SK-N-SH (cell line): ENCODE data around the gene PTMS. TPM values are rescaled to one million over a fixed set of nuclear protein-coding genes. Genes with fewer than 3 reads are reported as not detected.

Experiments
- CTCF ChIA-PET: fragments of 300-600, 350-600 bp; formaldehyde crosslinking; extraction: SDS; loops from one replicate; lab custom pipeline; 2021; lab: Yijun Ruan, JAX
- POLR2A ChIA-PET: fragments of 350-600 bp; sonication (Branson Sonifier 250); formaldehyde crosslinking; extraction: SDS; loops from one replicate; lab custom pipeline; 2020; ENCODE audit warnings: antibody characterized with exemption, inconsistent platforms; lab: Yijun Ruan, JAX
- DNase-seq: peaks from one replicate; pipeline ENCODE4 v3.0.0; 2012
- H2AFZ ChIP-seq: fragments of 200-600 bp; sonication (generic); 2 replicates; pipeline ENCODE4 v1.8.1; 2016; ENCODE audit warnings: antibody characterized with exemption, mild to moderate bottlenecking, low read depth
- H3F3A ChIP-seq: fragments of 200-600 bp; sonication (generic); replicated peaks from 2 replicates; pipeline ENCODE3; 2016; ENCODE audit warnings: antibody characterized with exemption, mild to moderate bottlenecking; ENCODE audit not compliant: insufficient read depth
- H3K27ac ChIP-seq, 2 experiments: fragments of 200-500 bp in 1 of 2; fragments of 200-600 bp in 1 of 2; sonication (Bioruptor generic) in 1 of 2; sonication (generic), shearing (Covaris generic) in 1 of 2; 2 replicates each; pipeline versions ENCODE4 v1.5.1 to v1.6.1; 2014 to 2016; ENCODE audit warnings: low read depth in 2 of 2, inconsistent platforms in 1 of 2, low read length in 1 of 2, mild to moderate bottlenecking in 1 of 2, mixed read lengths in 1 of 2
- H3K27me3 ChIP-seq: fragments of 200-600 bp; sonication (generic), shearing (Covaris generic); 2 replicates; pipeline ENCODE4 v1.6.1; 2016; ENCODE audit warnings: mixed run types; ENCODE audit not compliant: insufficient read depth
- H3K36me3 ChIP-seq, 2 experiments: fragments of 200-500 bp in 1 of 2; fragments of 200-600 bp in 1 of 2; sonication (Bioruptor generic) in 1 of 2; sonication (generic) in 1 of 2; replicated peaks in 1 of 2; 2 replicates each; pipeline versions ENCODE3 to v1.5.1; 2014 to 2016; ENCODE audit warnings: low read length in 1 of 2, mild to moderate bottlenecking in 1 of 2; ENCODE audit not compliant: insufficient read depth in 2 of 2, control insufficient read depth in 1 of 2
- H3K4me1 ChIP-seq, 2 experiments: fragments of 200-500 bp in 1 of 2; fragments of 200-600 bp in 1 of 2; sonication (Bioruptor generic) in 1 of 2; sonication (generic), shearing (Covaris generic) in 1 of 2; 2 replicates each; pipeline versions ENCODE4 v1.5.1 to v1.6.1; 2014 to 2016; ENCODE audit warnings: low read depth in 1 of 2, low read length in 1 of 2, mixed run types in 1 of 2; ENCODE audit not compliant: insufficient read depth in 2 of 2, control insufficient read depth in 1 of 2
- H3K4me2 ChIP-seq: fragments of 200-600 bp; sonication (generic), shearing (Covaris generic); 2 replicates; pipeline ENCODE4 v1.6.1; 2017; ENCODE audit warnings: mixed run types
- H3K4me3 ChIP-seq, 2 experiments: fragments of 200-500 bp in 1 of 2; fragments of 200-600 bp in 1 of 2; sonication (Bioruptor generic) in 1 of 2; sonication (generic), shearing (Covaris generic) in 1 of 2; 2 replicates each; pipeline versions ENCODE4 v1.5.1 to v1.8.1; 2014 to 2016; ENCODE audit warnings: low read depth in 2 of 2, inconsistent platforms in 1 of 2, low read length in 1 of 2, mild to moderate bottlenecking in 1 of 2, mixed read lengths in 1 of 2, moderate library complexity in 1 of 2
- H3K79me2 ChIP-seq: fragments of 200-600 bp; sonication (generic); 2 replicates; pipeline ENCODE4 v1.8.1; 2017; ENCODE audit warnings: mild to moderate bottlenecking; ENCODE audit not compliant: insufficient read depth
- H3K9ac ChIP-seq: fragments of 200-600 bp; sonication (generic); 2 replicates; pipeline ENCODE4 v1.6.1; 2017; ENCODE audit warnings: mixed run types
- H3K9me2 ChIP-seq: fragments of 200-600 bp; sonication (generic); 2 replicates; pipeline ENCODE4 v1.6.1; 2017; ENCODE audit warnings: mixed run types
- H3K9me3 ChIP-seq: fragments of 200-600 bp; sonication (generic); 2 replicates; pipeline ENCODE4 v1.6.1; 2017; ENCODE audit warnings: mixed run types, mild to moderate bottlenecking, moderate library complexity
- H4K20me1 ChIP-seq: fragments of 200-600 bp; sonication (generic); 2 replicates; pipeline ENCODE4 v1.6.1; 2017; ENCODE audit warnings: mild to moderate bottlenecking, mixed run types; ENCODE audit not compliant: insufficient read depth
- EZH2phosphoT487 ChIP-seq: fragments of 200-600 bp; sonication (generic); IDR thresholded peaks from 2 replicates; pipeline ENCODE4 v1.6.1; 2017; ENCODE audit warnings: low read depth, mixed run types, mild to moderate bottlenecking, antibody characterized with exemption, moderate library complexity, borderline replicate concordance
- IRF3 ChIP-seq: fragments of 150-350 bp; IDR thresholded peaks from 2 replicates; pipeline ENCODE4 v1.6.1; 2016; ENCODE audit warnings: mild to moderate bottlenecking, low read depth, low read length
- NRF1 ChIP-seq: IDR thresholded peaks from 2 replicates; pipeline ENCODE4 v1.6.1; 2012; ENCODE audit warnings: low read depth, mild to moderate bottlenecking, low read length
- RAD21 ChIP-seq: IDR thresholded peaks from 2 replicates; pipeline ENCODE4 v1.6.1; 2012; ENCODE audit warnings: mild to moderate bottlenecking, low read length
- RFX5 ChIP-seq: IDR thresholded peaks from 2 replicates; pipeline ENCODE4 v1.6.1; 2012; ENCODE audit warnings: mild to moderate bottlenecking, improper control_type of control experiment, low read length
- TAF1 ChIP-seq: IDR thresholded peaks from 2 replicates; pipeline ENCODE4 v1.6.1; 2012; ENCODE audit warnings: low read depth, mild to moderate bottlenecking, low read length, moderate library complexity, borderline replicate concordance
- TCF12 ChIP-seq: IDR thresholded peaks from 2 replicates; pipeline ENCODE4 v1.4.0; 2012
- WGBS: methylation state at CpG from one replicate; pipeline ENCODE4 v1.1.6; 2017; ENCODE audit warnings: low lambda C conversion rate; 5-methylcytosine and 5-hydroxymethylcytosine counted together
- polyA plus RNA-seq, 3 experiments: library from polyadenylated mRNA; depleted of rRNA; stranded (reverse); fragments of >200 nt; gene quantifications; 2 replicates each; pipeline ENCODE4 v1.2.3, GENCODE V29; 2012

PTMS gene
- polyA plus RNA-seq, 1 of the 3 experiments (the other 2 are of a cell fraction): 661 TPM

GRCh38 chr12:6819106-6820030 is 53.2 kb downstream of the PTMS start (continued):
- TF ChIP-seq EZH2phosphoT487 (no peak), IRF3 (no peak), RAD21 (no peak)

GRCh38 chr12:6820166-6820565 is 54.0 kb downstream of the PTMS start:
- no peak overlapping the region for H3K9ac ChIP-seq
- H3K4me3 ChIP-seq: no peak overlapping the region
- ChIA-PET CTCF (interaction anchor here (0.8 to 12.7 kb wide), 6 partner anchors 15 to 206 kb away, joined by 3 to 246 read pairs (median 34); partner anchors contain the start of genes MLF2 and SPSB2), POLR2A (interaction anchor here (1.0 to 2.8 kb wide), 4 partner anchors 10 to 131 kb away, joined by 3 to 19 read pairs (median 7); partner anchors contain the start of genes CDCA3, PTMS, USP5 and ZNF384)
- no peak for DNase-seq
- H3F3A ChIP-seq: no peaks in the 10 kb centered on the region
- H3K27me3 ChIP-seq: no peaks in the 10 kb centered on the region
- H3K27ac ChIP-seq: peak overlapping the region in 1 of 2 experiments; percentile 61; a peak in 1 of 4 replicates
- peaks cover 12 to 78% of the 10 kb centered on the region in 2 experiments; a peak in 3 of 4 replicates for H3K4me1 ChIP-seq
- H3K9me2 ChIP-seq: no peaks in the 10 kb centered on the region
- H3K79me2 ChIP-seq: no peaks in the 10 kb centered on the region
- no peak overlapping the region for H2AFZ ChIP-seq
- WGBS: 55% methylated on average over 3 of the region's 5 CpGs
- no peaks in the 10 kb centered on the region for H3K36me3 ChIP-seq
- H3K4me2 ChIP-seq: 0 out of 2 replicates have a peak overlapping the region, but pooled peaks have one; percentile 95
- no peaks in the 10 kb centered on the region for H4K20me1 ChIP-seq
- H3K9me3 ChIP-seq: no peaks in the 10 kb centered on the region
- no peak for TF ChIP-seq RAD21
- no peak for TF ChIP-seq TCF12
- TF ChIP-seq RFX5: no peak
- no peak for TF ChIP-seq NRF1
- no peak for TF ChIP-seq TAF1

Other genes with a start within 250 kb of the PTMS start
- gene GAPDH, start 231.8 kb upstream of the PTMS start, polyA plus RNA-seq (2012; rRNA removed): 7,875 and 8,077 TPM in 2 replicates
- gene IFFO1, start 210.3 kb upstream of the PTMS start, polyA plus RNA-seq (2012; rRNA removed): 50.1 and 50.6 TPM in 2 replicates
- gene NOP2, start 198.1 kb upstream of the PTMS start, polyA plus RNA-seq (2012; rRNA removed): 64.5 and 76.2 TPM in 2 replicates
- gene CHD4, start 159.0 kb upstream of the PTMS start, polyA plus RNA-seq (2012; rRNA removed): 85.5 and 90.5 TPM in 2 replicates
- gene LPAR5, start 130.4 kb upstream of the PTMS start, polyA plus RNA-seq (2012; rRNA removed): 0.03 and 0.05 TPM in 2 replicates
- 0.71 and 0.88 TPM in 2 replicates for gene ACRBP, start 118.9 kb upstream of the PTMS start, polyA plus RNA-seq (2012; rRNA removed)
- gene ING4, start 103.2 kb upstream of the PTMS start, polyA plus RNA-seq (2012; rRNA removed): 96.5 and 163 TPM in 2 replicates
- gene ZNF384, start 77.0 kb upstream of the PTMS start, polyA plus RNA-seq (2012; rRNA removed): 64.9 and 80.4 TPM in 2 replicates
- gene PIANP, start 65.5 kb upstream of the PTMS start, polyA plus RNA-seq (2012; rRNA removed): 5.9 and 9.9 TPM in 2 replicates
- gene COPS7A, start 42.3 kb upstream of the PTMS start, polyA plus RNA-seq (2012; rRNA removed): 191 and 231 TPM in 2 replicates
- 535 and 624 TPM in 2 replicates for gene MLF2, start 13.2 kb upstream of the PTMS start, polyA plus RNA-seq (2012; rRNA removed)
- gene LAG3, start 6.2 kb downstream of the PTMS start, polyA plus RNA-seq (2012; rRNA removed): 0.72 and 1.1 TPM in 2 replicates
- 0.02 TPM in 1 of 2 replicates, not detected in the other for gene CD4, start 23.2 kb downstream of the PTMS start, polyA plus RNA-seq (2012; rRNA removed)
- 16.4 and 18.6 TPM in 2 replicates for gene GPR162, start 55.5 kb downstream of the PTMS start, polyA plus RNA-seq (2012; rRNA removed)
- 49.5 and 74.6 TPM in 2 replicates for gene P3H3, start 62.0 kb downstream of the PTMS start, polyA plus RNA-seq (2012; rRNA removed)
- 12.9 and 13.8 TPM in 2 replicates for gene GNB3, start 74.6 kb downstream of the PTMS start, polyA plus RNA-seq (2012; rRNA removed)
- gene CDCA3, start 84.9 kb downstream of the PTMS start, polyA plus RNA-seq (2012; rRNA removed): 33.0 and 34.0 TPM in 2 replicates
- gene USP5, start 85.8 kb downstream of the PTMS start, polyA plus RNA-seq (2012; rRNA removed): 97.2 and 100 TPM in 2 replicates
- gene TPI1, start 101.2 kb downstream of the PTMS start, polyA plus RNA-seq (2012; rRNA removed): 1,175 and 1,316 TPM in 2 replicates
- 16.9 and 19.6 TPM in 2 replicates for gene SPSB2, start 106.9 kb downstream of the PTMS start, polyA plus RNA-seq (2012; rRNA removed)
- 11.9 TPM in 2 replicates for gene LRRC23, start 138.5 kb downstream of the PTMS start, polyA plus RNA-seq (2012; rRNA removed)
- gene ENO2, start 148.2 kb downstream of the PTMS start, polyA plus RNA-seq (2012; rRNA removed): 50.6 and 56.9 TPM in 2 replicates
- gene ATN1, start 161.6 kb downstream of the PTMS start, polyA plus RNA-seq (2012; rRNA removed): 18.5 and 29.3 TPM in 2 replicates
- not detected in 2 replicates for gene RNU7-1, start 177.5 kb downstream of the PTMS start, polyA plus RNA-seq (2012; rRNA removed)
- 560 and 659 TPM in 2 replicates for gene C12orf57, start 177.7 kb downstream of the PTMS start, polyA plus RNA-seq (2012; rRNA removed)
- gene PTPN6, start 185.0 kb downstream of the PTMS start, polyA plus RNA-seq (2012; rRNA removed): 0.12 and 0.18 TPM in 2 replicates
- gene PHB2, start 204.3 kb downstream of the PTMS start, polyA plus RNA-seq (2012; rRNA removed): 386 and 447 TPM in 2 replicates
- gene EMG1, start 204.6 kb downstream of the PTMS start, polyA plus RNA-seq (2012; rRNA removed): 77.4 and 82.8 TPM in 2 replicates